Measurements from ENCODE around the gene BSX. TPM values are rescaled to one million over a fixed set of nuclear protein-coding genes. Genes with fewer than 3 reads are reported as not detected.

Gene BSX
- total RNA-seq, 1 experiment from 2014 or later = not detected

DNA sequence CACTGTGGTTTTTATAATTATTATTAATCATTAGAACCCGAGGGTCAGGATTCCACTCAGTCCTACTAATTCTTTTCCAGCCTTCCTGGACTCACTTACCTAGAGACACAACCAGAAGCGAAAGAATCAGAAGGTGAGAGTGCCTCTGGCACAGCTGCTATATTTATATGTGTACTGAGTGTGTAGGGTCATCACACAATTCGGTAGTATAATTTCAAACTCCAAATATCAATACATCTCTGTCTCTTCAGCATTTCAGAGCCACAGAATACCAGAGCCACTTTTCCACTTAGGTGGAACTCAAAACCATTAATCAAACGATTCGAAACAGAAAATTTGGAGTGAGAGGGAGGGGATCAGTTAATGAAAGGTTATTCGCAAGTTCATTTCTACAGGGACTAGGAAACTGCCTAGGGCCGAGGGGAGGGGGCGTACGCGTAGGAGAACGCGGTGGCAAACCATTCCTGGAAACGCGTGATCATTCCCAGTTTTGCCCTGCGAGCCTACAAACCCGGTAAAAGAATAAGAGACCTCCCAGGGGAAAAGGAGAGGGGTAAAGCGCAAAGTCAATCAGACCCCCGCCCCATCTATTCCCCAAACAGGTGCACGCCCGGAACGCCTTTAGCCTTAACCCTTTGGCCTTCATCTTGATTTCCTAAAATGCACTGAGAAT, 5.4 kb downstream of the BSX start:
- POLR2A ChIA-PET (ENCODE audit: low non-redundant PET) = no interaction called here
- intact Hi-C loops (cut with micrococcal nuclease; ENCODE audit: unreplicated experiment) = no loop called here
- CTCF ChIA-PET = no interaction called here
- H3K27me3 ChIP-seq (replicated peaks; ENCODE audit: insufficient read depth, low read depth, low read length, poor library complexity) = peaks cover 93% of the 10 kb centered on the region
- H3K4me3 ChIP-seq (ENCODE audit: low read depth, low read length, poor library complexity, severe bottlenecking) = no peak overlapping the region
- no peak overlapping the region for H3K27ac ChIP-seq (ENCODE audit: low read depth, low read length, poor library complexity, severe bottlenecking)
- H3K4me1 ChIP-seq (ENCODE audit: insufficient read depth, low read length, poor library complexity, severe bottlenecking) = no peaks in the 10 kb centered on the region
- no TSS peak for BruUV-seq (replicated peaks)
- H3K36me3 ChIP-seq (ENCODE audit: insufficient read depth, low read length, poor library complexity, severe bottlenecking) = no peaks in the 10 kb centered on the region
- DNase-seq (ENCODE audit: low spot score) = no peak
- no peaks in the 10 kb centered on the region for H3K9me3 ChIP-seq (ENCODE audit: low read depth, low read length, poor library complexity, severe bottlenecking)
- TF ChIP-seq, protein P1, sequence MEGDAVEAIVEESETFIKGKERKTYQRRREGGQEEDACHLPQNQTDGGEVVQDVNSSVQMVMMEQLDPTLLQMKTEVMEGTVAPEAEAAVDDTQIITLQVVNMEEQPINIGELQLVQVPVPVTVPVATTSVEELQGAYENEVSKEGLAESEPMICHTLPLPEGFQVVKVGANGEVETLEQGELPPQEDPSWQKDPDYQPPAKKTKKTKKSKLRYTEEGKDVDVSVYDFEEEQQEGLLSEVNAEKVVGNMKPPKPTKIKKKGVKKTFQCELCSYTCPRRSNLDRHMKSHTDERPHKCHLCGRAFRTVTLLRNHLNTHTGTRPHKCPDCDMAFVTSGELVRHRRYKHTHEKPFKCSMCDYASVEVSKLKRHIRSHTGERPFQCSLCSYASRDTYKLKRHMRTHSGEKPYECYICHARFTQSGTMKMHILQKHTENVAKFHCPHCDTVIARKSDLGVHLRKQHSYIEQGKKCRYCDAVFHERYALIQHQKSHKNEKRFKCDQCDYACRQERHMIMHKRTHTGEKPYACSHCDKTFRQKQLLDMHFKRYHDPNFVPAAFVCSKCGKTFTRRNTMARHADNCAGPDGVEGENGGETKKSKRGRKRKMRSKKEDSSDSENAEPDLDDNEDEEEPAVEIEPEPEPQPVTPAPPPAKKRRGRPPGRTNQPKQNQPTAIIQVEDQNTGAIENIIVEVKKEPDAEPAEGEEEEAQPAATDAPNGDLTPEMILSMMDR (conservative IDR thresholded peaks at IDR 0.05; ENCODE audit: low read depth, low read length) = no peak
- TF ChIP-seq EZH2 (IDR thresholded peaks at IDR 0.05; ENCODE audit: borderline replicate concordance, low read depth, low read length, poor library complexity, severe bottlenecking) = no peak

DNA sequence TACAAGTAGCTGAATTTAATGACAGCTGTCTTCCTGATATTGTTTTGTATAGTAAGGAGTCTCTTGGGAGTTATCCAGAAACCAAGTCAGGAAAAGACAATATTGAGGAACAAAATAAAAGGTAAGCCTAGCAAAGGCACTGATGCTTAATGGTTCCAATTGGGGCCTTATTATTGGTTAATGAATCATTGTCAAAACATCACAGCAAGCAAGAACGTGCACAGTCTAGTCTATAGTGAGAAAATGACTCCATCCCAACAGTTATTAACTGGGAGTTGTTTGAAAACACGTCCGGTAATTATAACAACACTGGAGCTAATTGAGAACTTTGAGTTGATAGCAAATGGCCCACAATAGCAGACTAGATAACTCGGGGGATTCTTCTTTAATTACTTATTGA, 17.7 kb downstream of the BSX start:
- ChIA-PET POLR2A (ENCODE audit: low non-redundant PET) (no interaction called here), CTCF (no interaction called here)
- BruUV-seq (replicated peaks) = no TSS peak
- TF ChIP-seq, protein P1 (conservative IDR thresholded peaks at IDR 0.05; ENCODE audit: low read depth, low read length) = no peak
- no peak for TF ChIP-seq EZH2 (IDR thresholded peaks at IDR 0.05; ENCODE audit: borderline replicate concordance, low read depth, low read length, poor library complexity, severe bottlenecking)
- no peak overlapping the region for H3K27ac ChIP-seq (ENCODE audit: low read depth, low read length, poor library complexity, severe bottlenecking)
- H3K9me3 ChIP-seq (ENCODE audit: low read depth, low read length, poor library complexity, severe bottlenecking) = no peaks in the 10 kb centered on the region
- no peaks in the 10 kb centered on the region for H3K4me1 ChIP-seq (ENCODE audit: insufficient read depth, low read length, poor library complexity, severe bottlenecking)
- peaks cover 72% of the 10 kb centered on the region for H3K27me3 ChIP-seq (replicated peaks; ENCODE audit: insufficient read depth, low read depth, low read length, poor library complexity)
- DNase-seq (ENCODE audit: low spot score) = no peak
- H3K4me3 ChIP-seq (ENCODE audit: low read depth, low read length, poor library complexity, severe bottlenecking) = no peak overlapping the region
- intact Hi-C loops (cut with micrococcal nuclease; ENCODE audit: unreplicated experiment) = no loop called here
- no peaks in the 10 kb centered on the region for H3K36me3 ChIP-seq (ENCODE audit: insufficient read depth, low read length, poor library complexity, severe bottlenecking)

DNA sequence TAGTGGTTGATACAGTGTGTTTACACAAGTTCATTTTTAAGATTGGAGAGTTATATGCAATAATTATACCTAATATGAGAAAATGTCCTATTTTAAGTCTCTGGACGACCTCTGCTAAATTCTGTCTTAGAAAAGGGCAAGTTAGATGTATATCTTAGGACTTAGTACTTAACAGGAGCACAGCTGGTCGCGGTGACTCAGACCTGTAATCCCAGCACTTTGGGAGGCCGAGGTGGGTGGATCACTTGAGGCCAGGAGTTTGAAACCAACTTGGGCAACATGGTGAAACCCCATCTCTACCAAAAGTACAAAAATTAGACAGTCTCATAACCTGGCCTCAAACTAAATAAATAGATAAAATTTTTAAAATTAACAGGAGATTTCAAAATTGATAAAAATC, 27.2 kb downstream of the BSX start:
- ChIA-PET POLR2A (ENCODE audit: low non-redundant PET) (no interaction called here), CTCF (no interaction called here)
- Histone ChIP-seq H3K27ac (ENCODE audit: low read depth, low read length, poor library complexity, severe bottlenecking) (no peak overlapping the region), H3K27me3 (replicated peaks; ENCODE audit: insufficient read depth, low read depth, low read length, poor library complexity) (peaks cover 53% of the 10 kb centered on the region), H3K36me3 (ENCODE audit: insufficient read depth, low read length, poor library complexity, severe bottlenecking) (no peaks in the 10 kb centered on the region), H3K9me3 (ENCODE audit: low read depth, low read length, poor library complexity, severe bottlenecking) (no peaks in the 10 kb centered on the region), H3K4me3 (ENCODE audit: low read depth, low read length, poor library complexity, severe bottlenecking) (no peak overlapping the region), H3K4me1 (ENCODE audit: insufficient read depth, low read length, poor library complexity, severe bottlenecking) (no peaks in the 10 kb centered on the region)
- TF ChIP-seq EZH2 (IDR thresholded peaks at IDR 0.05; ENCODE audit: borderline replicate concordance, low read depth, low read length, poor library complexity, severe bottlenecking) = no peak
- TF ChIP-seq, protein P1 (conservative IDR thresholded peaks at IDR 0.05; ENCODE audit: low read depth, low read length) = no peak
- BruUV-seq (replicated peaks) = no TSS peak
- intact Hi-C loops (cut with micrococcal nuclease; ENCODE audit: unreplicated experiment) = no loop called here
- DNase-seq (ENCODE audit: low spot score) = no peak
